GM12891 (cell line): ENCODE measurements around the gene BICC1.

Experiments
- POLR2A ChIP-seq: IDR thresholded peaks from 2 replicates; pipeline ENCODE4 v1.6.1; 2011; ENCODE audit warnings: low read depth, low read length, control low read depth
- POLR2AphosphoS5 ChIP-seq: IDR thresholded peaks from 2 replicates; pipeline ENCODE4 v1.6.1; 2011; ENCODE audit warnings: low read depth, low read length, control low read depth
- POU2F2 ChIP-seq: IDR thresholded peaks from 2 replicates; pipeline ENCODE4 v1.6.1; 2011; ENCODE audit warnings: low read depth, mild to moderate bottlenecking, control low read depth, low read length, moderate library complexity
- TAF1 ChIP-seq: IDR thresholded peaks from 2 replicates; pipeline ENCODE4 v1.6.1; 2011; ENCODE audit warnings: low read depth, low read length, control low read depth

DNA sequence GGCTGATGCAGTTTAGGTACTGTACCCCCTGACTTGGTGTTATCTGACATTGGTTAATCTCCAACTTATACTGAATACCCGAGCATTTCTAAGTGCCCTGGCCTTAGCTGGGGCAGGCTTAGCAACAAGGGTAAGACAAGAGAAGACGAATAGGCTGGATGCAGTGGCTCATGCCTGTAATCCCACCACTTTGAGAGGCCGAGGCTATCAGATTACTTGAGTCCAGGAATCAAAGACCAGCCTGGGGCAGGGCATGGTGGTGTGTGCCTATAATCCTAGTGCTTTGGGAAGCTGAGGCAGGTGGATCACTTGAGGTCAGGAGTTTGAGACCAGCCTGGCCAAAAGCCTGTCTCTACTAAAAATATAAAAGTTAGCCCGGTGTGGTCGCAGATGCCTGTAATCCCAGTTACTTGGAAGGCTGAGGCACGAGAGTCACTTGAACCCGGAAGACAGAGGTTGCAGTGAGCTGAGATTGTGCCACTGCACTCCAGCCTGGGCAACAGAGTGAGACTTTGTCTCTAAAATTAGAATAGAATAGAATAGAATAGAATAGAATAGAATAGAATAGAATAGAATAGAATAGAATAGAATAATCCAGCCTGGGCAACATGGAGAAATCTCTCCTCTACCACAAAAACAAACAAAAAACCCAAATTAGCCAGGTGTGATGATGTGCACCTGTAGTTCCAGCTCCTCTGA is 108.9 kb downstream of the BICC1 start:
- no peak for TF ChIP-seq POLR2AphosphoS5
- no peak for TF ChIP-seq POLR2A
- TF ChIP-seq TAF1 = no peak
- no peak for TF ChIP-seq POU2F2
